ENCODE data around the gene CYREN.

The CYREN gene

GRCh38 chr7:135195968-135196629, 25.6 kb upstream of the CYREN start:
- H3K36me3 ChIP-seq (replicated peaks; ENCODE audit: low read depth, low read length), result peaks cover 44% of the 10 kb centered on the region
- no peak overlapping the region for H2AFZ ChIP-seq (ENCODE audit: low read depth, low read length)
- H3K79me2 ChIP-seq (ENCODE audit: low read length), result no peaks in the 10 kb centered on the region
- H3K4me2 ChIP-seq (ENCODE audit: low read length), result no peak overlapping the region
- H3K4me3 ChIP-seq (ENCODE audit: low read length), result no peak overlapping the region
- H3K9me3 ChIP-seq (ENCODE audit: insufficient read depth, low read length), result no peaks in the 10 kb centered on the region
- no peak overlapping the region for H3K9ac ChIP-seq (ENCODE audit: low read length)
- 0 out of 2 replicates have a peak, but pooled peaks cover 3% of the 10 kb centered on the region for H3K27me3 ChIP-seq (ENCODE audit: low read depth, low read length)
- H3K27ac ChIP-seq (ENCODE audit: low read length), result no peak overlapping the region
- TF ChIP-seq EZH2phosphoT487 (IDR thresholded peaks at IDR 0.05; ENCODE audit: low read depth) (no peak), CTCF (IDR thresholded peaks at IDR 0.05; ENCODE audit: low read depth, low read length) (no peak)
- peaks cover 10% of the 10 kb centered on the region for H3K4me1 ChIP-seq (ENCODE audit: low read length)
- H4K20me1 ChIP-seq (ENCODE audit: insufficient read depth, low read length), result no peaks in the 10 kb centered on the region

GRCh38 chr7:135195156-135195555, 24.6 kb upstream of the CYREN start:
- TF ChIP-seq CTCF (IDR thresholded peaks at IDR 0.05; ENCODE audit: low read depth, low read length) (no peak), EZH2phosphoT487 (IDR thresholded peaks at IDR 0.05; ENCODE audit: low read depth) (no peak)
- Histone ChIP-seq H3K27ac (ENCODE audit: low read length) (no peak overlapping the region), H3K9me3 (ENCODE audit: insufficient read depth, low read length) (no peaks in the 10 kb centered on the region), H3K79me2 (ENCODE audit: low read length) (no peaks in the 10 kb centered on the region), H3K4me3 (ENCODE audit: low read length) (no peak overlapping the region), H2AFZ (ENCODE audit: low read depth, low read length) (no peak overlapping the region), H4K20me1 (ENCODE audit: insufficient read depth, low read length) (no peaks in the 10 kb centered on the region), H3K27me3 (ENCODE audit: low read depth, low read length) (peaks cover 10% of the 10 kb centered on the region; the same call in 1 of the 2 replicates), H3K4me2 (ENCODE audit: low read length) (no peak overlapping the region), H3K36me3 (replicated peaks; ENCODE audit: low read depth, low read length) (peaks cover 43% of the 10 kb centered on the region), H3K4me1 (ENCODE audit: low read length) (peaks cover 17% of the 10 kb centered on the region), H3K9ac (ENCODE audit: low read length) (no peak overlapping the region)

- H3K4me2 ChIP-seq (ENCODE audit: low read length), result no peak overlapping the region
- no peak overlapping the region for H3K27ac ChIP-seq (ENCODE audit: low read length)
- TF ChIP-seq CTCF (IDR thresholded peaks at IDR 0.05; ENCODE audit: low read depth, low read length) (no peak), EZH2phosphoT487 (IDR thresholded peaks at IDR 0.05; ENCODE audit: low read depth) (no peak)
- no peak overlapping the region for H2AFZ ChIP-seq (ENCODE audit: low read depth, low read length)
- H3K36me3 ChIP-seq (replicated peaks; ENCODE audit: low read depth, low read length), result peaks cover 47% of the 10 kb centered on the region
- peaks cover 15% of the 10 kb centered on the region for H3K27me3 ChIP-seq (ENCODE audit: low read depth, low read length)
- H3K9ac ChIP-seq (ENCODE audit: low read length), result no peak overlapping the region
- no peak overlapping the region for H3K4me3 ChIP-seq (ENCODE audit: low read length)
- H3K4me1 ChIP-seq (ENCODE audit: low read length), result peaks cover 20% of the 10 kb centered on the region
- H3K9me3 ChIP-seq (ENCODE audit: insufficient read depth, low read length), result no peaks in the 10 kb centered on the region
- H3K79me2 ChIP-seq (ENCODE audit: low read length), result no peaks in the 10 kb centered on the region
- H4K20me1 ChIP-seq (ENCODE audit: insufficient read depth, low read length), result no peaks in the 10 kb centered on the region
These were observed 24.1 kb upstream of the CYREN start for GRCh38 chr7:135194494-135195095.

GRCh38 chr7:135193615-135194081, 23.1 kb upstream of the CYREN start:
- Histone ChIP-seq H3K4me1 (ENCODE audit: low read length) (peaks cover 22% of the 10 kb centered on the region), H3K9ac (ENCODE audit: low read length) (no peak overlapping the region), H2AFZ (ENCODE audit: low read depth, low read length) (no peak overlapping the region), H3K27me3 (ENCODE audit: low read depth, low read length) (peaks cover 18% of the 10 kb centered on the region), H3K27ac (ENCODE audit: low read length) (no peak overlapping the region), H3K4me2 (ENCODE audit: low read length) (no peak overlapping the region), H3K36me3 (replicated peaks; ENCODE audit: low read depth, low read length) (peaks cover 51% of the 10 kb centered on the region), H4K20me1 (ENCODE audit: insufficient read depth, low read length) (no peaks in the 10 kb centered on the region), H3K79me2 (ENCODE audit: low read length) (no peaks in the 10 kb centered on the region), H3K9me3 (ENCODE audit: insufficient read depth, low read length) (no peaks in the 10 kb centered on the region), H3K4me3 (ENCODE audit: low read length) (no peak overlapping the region)
- TF ChIP-seq EZH2phosphoT487 (IDR thresholded peaks at IDR 0.05; ENCODE audit: low read depth) (no peak), CTCF (IDR thresholded peaks at IDR 0.05; ENCODE audit: low read depth, low read length) (no peak)
